Osteocyte (in vitro differentiated cells): ENCODE measurements around the gene SLC16A5. TPM values are rescaled to one million over a fixed set of nuclear protein-coding genes. Genes with fewer than 3 reads are reported as not detected.
A peak's percentile ranks its signal among the peaks of the same experiment; 100 is the strongest.

Source experiments
- DNase-seq: peaks from one replicate; pipeline ENCODE4 v3.0.0; 2021; ENCODE audit warnings: mixed read lengths; ENCODE audit not compliant: unreplicated experiment; ENCODE audit errors: extremely low spot score
- H3K27ac Mint-ChIP-seq: one replicate; pipeline ENCODE4 v1.8.0; 2021; ENCODE audit warnings: mild to moderate bottlenecking, mixed read lengths; ENCODE audit not compliant: unreplicated experiment
- H3K27me3 Mint-ChIP-seq: one replicate; pipeline ENCODE4 v1.8.0; 2021; ENCODE audit warnings: mixed read lengths; ENCODE audit not compliant: unreplicated experiment
- H3K36me3 Mint-ChIP-seq: one replicate; pipeline ENCODE4 v1.8.0; 2021; ENCODE audit warnings: mixed read lengths; ENCODE audit not compliant: unreplicated experiment
- H3K4me1 Mint-ChIP-seq: one replicate; pipeline ENCODE4 v1.8.0; 2021; ENCODE audit warnings: mixed read lengths; ENCODE audit not compliant: unreplicated experiment
- H3K4me3 Mint-ChIP-seq: one replicate; pipeline ENCODE4 v1.8.0; 2021; ENCODE audit warnings: mild to moderate bottlenecking, moderate library complexity, mixed read lengths; ENCODE audit not compliant: unreplicated experiment
- H3K9me3 Mint-ChIP-seq: one replicate; pipeline ENCODE4 v1.8.0; 2021; ENCODE audit warnings: mixed read lengths; ENCODE audit not compliant: unreplicated experiment
- CTCF ChIP-seq: fragments of 200-600 bp; sonication (generic); IDR thresholded peaks from 2 replicates; pipeline ENCODE4 v1.5.0; 2021; ENCODE audit warnings: antibody characterized with exemption, mild to moderate bottlenecking, moderate library complexity
- total RNA-seq: library from RNA; stranded (reverse); gene quantifications from 2 replicates; pipeline ENCODE4 v1.2.1, GENCODE V29; 2021

Gene SLC16A5
- total RNA-seq, 1 donor from 2014 or later: 7.0 TPM

GRCh38 chr17:75142236-75142971 is 54.6 kb downstream of the SLC16A5 start:
- no peak for DNase-seq
- H3K4me1 Mint-ChIP-seq: no peaks in the 10 kb centered on the region
- peaks cover 33% of the 10 kb centered on the region for H3K36me3 Mint-ChIP-seq

GRCh38 chr17:75144816-75145512 is 57.2 kb downstream of the SLC16A5 start:
- Mint-ChIP-seq H3K27ac (no peak overlapping the region), H3K4me1 (peaks cover 3% of the 10 kb centered on the region), H3K4me3 (no peak overlapping the region), H3K36me3 (peaks cover 41% of the 10 kb centered on the region), H3K9me3 (no peaks in the 10 kb centered on the region), H3K27me3 (no peaks in the 10 kb centered on the region)
- DNase-seq: no peak
- TF ChIP-seq CTCF: no peak

More at GRCh38 chr17:75142236-75142971, 54.6 kb downstream of the SLC16A5 start:
- H3K4me3 Mint-ChIP-seq: no peak overlapping the region
- TF ChIP-seq CTCF: no peak
- H3K9me3 Mint-ChIP-seq: no peaks in the 10 kb centered on the region
- H3K27ac Mint-ChIP-seq: no peak overlapping the region
- no peaks in the 10 kb centered on the region for H3K27me3 Mint-ChIP-seq

GRCh38 chr17:75146592-75146991 is 58.8 kb downstream of the SLC16A5 start:
- Mint-ChIP-seq H3K4me3 (no peak overlapping the region), H3K27ac (peak overlapping the region; percentile 0), H3K4me1 (peaks cover 6% of the 10 kb centered on the region), H3K36me3 (peaks cover 35% of the 10 kb centered on the region), H3K9me3 (no peaks in the 10 kb centered on the region), H3K27me3 (no peaks in the 10 kb centered on the region)
- no peak for TF ChIP-seq CTCF
- no peak for DNase-seq

- no peaks in the 10 kb centered on the region for H3K9me3 Mint-ChIP-seq
- DNase-seq: no peak
- H3K4me1 Mint-ChIP-seq: peaks cover 20% of the 10 kb centered on the region
- TF ChIP-seq CTCF: no peak
- no peaks in the 10 kb centered on the region for H3K27me3 Mint-ChIP-seq
- peak overlapping the region; percentile 33 for H3K27ac Mint-ChIP-seq
- H3K36me3 Mint-ChIP-seq: peaks cover 33% of the 10 kb centered on the region
- no peak overlapping the region for H3K4me3 Mint-ChIP-seq
Observed at GRCh38 chr17:75147878-75148546, 60.3 kb downstream of the SLC16A5 start.

GRCh38 chr17:75151930-75152329 is 64.2 kb downstream of the SLC16A5 start:
- no peak for DNase-seq
- H3K27ac Mint-ChIP-seq: peak overlapping the region; percentile 85
- H3K36me3 Mint-ChIP-seq: peaks cover 17% of the 10 kb centered on the region
- H3K9me3 Mint-ChIP-seq: no peaks in the 10 kb centered on the region
- H3K4me3 Mint-ChIP-seq: peak overlapping the region; percentile 89
- TF ChIP-seq CTCF: no peak
- peaks cover 29% of the 10 kb centered on the region for H3K4me1 Mint-ChIP-seq
- no peaks in the 10 kb centered on the region for H3K27me3 Mint-ChIP-seq
